ENCODE data around the gene EEF1AKMT3.
"Not testable (repeated sequence)": the region's sequence is repeated elsewhere in the genome, so short reads cannot be mapped to it uniquely, and the experiment has no call there.

EEF1AKMT3 gene

GRCh38 chr12:57815177-57816000 is 43.0 kb downstream of the EEF1AKMT3 start:
- no peak for DNase-seq (ENCODE audit: low read depth in 1 of 2, low spot score in 1 of 2)

- no peak for DNase-seq (ENCODE audit: low read depth in 1 of 2, low spot score in 1 of 2)
These were observed 43.8 kb downstream of the EEF1AKMT3 start for GRCh38 chr12:57816001-57816854.

GRCh38 chr12:57816855-57817151 is 44.4 kb downstream of the EEF1AKMT3 start:
- DNase-seq (ENCODE audit: low read depth in 1 of 2, low spot score in 1 of 2) = no peak

GRCh38 chr12:57817261-57817989 is 45.0 kb downstream of the EEF1AKMT3 start:
- DNase-seq (ENCODE audit: low read depth in 1 of 2, low spot score in 1 of 2) = no peak

GRCh38 chr12:57817990-57818331 is 45.5 kb downstream of the EEF1AKMT3 start:
- DNase-seq (ENCODE audit: low read depth in 1 of 2, low spot score in 1 of 2) = not testable (repeated sequence)

DNA sequence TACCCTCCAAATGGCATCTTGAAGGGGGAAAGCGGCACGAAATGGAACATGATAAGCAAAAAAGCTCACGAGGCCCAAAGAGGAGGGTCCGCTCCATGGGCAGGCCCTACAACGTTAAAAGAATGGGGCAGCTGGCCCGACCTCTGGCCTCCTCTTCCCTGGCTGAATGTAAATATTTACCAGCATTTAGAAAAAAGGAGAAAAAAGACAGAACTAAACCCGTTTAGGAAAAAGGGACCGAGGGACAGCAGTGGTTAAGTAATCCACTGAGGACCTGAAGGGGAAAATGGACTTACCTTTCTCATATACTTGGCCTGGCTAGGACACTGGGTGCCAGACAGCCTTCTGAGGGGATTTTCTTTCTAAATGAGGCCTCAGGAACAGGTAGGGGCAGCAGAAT is 47.7 kb downstream of the EEF1AKMT3 start:
- DNase-seq (ENCODE audit: low read depth in 1 of 2, low spot score in 1 of 2) = not testable (repeated sequence)

GRCh38 chr12:57821015-57821414 is 48.6 kb downstream of the EEF1AKMT3 start:
- DNase-seq (ENCODE audit: low read depth in 1 of 2, low spot score in 1 of 2) = not testable (repeated sequence)

- no peak for DNase-seq (ENCODE audit: low read depth in 1 of 2, low spot score in 1 of 2)
These were observed 49.2 kb downstream of the EEF1AKMT3 start for GRCh38 chr12:57821474-57822214.

DNA sequence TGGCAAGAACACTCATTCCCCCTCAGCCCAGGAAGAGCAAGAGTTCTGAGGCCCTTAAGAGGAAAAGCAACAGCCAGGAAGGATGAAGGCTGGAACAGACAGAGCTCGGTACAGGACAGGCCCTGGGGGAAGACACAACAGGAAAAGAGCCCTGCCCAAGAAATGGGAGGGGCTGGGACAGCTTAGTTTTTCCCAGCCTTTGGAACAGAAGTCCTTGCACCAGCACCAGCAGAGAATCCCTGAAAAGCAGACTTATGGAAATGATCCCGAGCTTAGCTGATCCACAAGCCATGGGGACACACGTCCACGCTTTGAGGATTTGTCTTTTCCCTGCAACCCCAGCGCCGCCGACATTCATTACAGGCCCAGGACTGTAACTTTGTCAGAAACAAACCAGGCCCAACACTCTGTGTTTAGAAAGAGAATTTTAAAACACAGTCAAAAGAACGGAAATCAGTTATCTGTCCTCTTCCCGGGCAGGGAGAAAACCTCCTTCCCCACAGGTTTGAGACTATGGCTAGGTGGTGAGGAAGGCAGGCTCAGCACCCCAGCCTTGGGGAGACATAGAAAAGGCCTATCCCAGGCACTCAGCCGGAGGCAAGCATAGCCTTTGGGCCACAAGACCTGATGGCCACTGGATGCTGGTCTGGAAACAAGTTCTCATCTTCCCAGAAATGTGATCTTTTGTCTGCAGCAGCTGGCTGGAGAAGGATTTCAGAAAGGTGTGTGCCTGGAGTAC is 50.1 kb downstream of the EEF1AKMT3 start:
- DNase-seq (ENCODE audit: low read depth in 1 of 2, low spot score in 1 of 2) = no peak

- no peak for DNase-seq (ENCODE audit: low read depth in 1 of 2, low spot score in 1 of 2)
These were observed 50.9 kb downstream of the EEF1AKMT3 start for GRCh38 chr12:57823131-57823907.

- DNase-seq (ENCODE audit: low read depth in 1 of 2, low spot score in 1 of 2) = no peak
These were observed 51.7 kb downstream of the EEF1AKMT3 start for GRCh38 chr12:57823908-57824640.

DNA sequence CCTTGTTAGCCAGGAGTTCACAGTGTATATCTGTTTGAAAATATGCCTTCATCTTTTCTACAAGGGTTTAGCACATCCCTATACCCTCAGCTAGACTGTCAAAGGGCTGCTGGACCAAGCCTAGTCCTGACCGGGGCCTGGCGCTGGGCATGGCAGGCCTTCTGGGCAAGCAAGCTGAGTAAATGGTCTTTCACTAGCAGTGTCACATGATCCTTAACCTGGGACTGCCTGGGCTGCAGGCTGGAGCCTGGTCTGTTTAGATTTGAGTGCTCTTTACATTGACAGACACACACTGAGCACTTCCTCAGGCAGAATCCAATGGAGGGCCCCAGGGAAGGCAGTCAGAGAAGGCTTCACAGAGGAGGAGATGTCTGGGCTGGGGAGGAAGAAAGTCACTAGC is 53.0 kb downstream of the EEF1AKMT3 start:
- DNase-seq (ENCODE audit: low read depth in 1 of 2, low spot score in 1 of 2) = no peak

DNA sequence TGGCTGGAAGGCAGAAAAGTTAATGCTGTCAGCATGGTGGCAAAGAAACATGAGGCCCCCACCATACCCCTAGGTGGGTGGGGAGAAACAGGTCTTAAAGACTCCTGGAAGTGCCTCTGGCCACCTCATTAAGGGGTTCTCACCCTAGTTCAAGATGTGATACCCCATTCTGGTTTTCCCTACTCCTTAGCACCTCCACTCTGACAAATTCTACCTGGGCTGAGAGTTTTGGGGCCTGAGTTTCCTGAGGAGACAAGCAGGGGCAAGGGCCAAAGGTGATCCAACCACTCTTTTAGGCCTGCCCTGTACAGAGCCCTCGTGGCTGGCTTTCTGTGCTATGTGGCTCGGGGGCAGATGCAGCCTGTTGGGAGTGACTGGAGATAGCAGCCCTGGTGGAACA is 54.0 kb downstream of the EEF1AKMT3 start:
- no peak for DNase-seq (ENCODE audit: low read depth in 1 of 2, low spot score in 1 of 2)

DNA sequence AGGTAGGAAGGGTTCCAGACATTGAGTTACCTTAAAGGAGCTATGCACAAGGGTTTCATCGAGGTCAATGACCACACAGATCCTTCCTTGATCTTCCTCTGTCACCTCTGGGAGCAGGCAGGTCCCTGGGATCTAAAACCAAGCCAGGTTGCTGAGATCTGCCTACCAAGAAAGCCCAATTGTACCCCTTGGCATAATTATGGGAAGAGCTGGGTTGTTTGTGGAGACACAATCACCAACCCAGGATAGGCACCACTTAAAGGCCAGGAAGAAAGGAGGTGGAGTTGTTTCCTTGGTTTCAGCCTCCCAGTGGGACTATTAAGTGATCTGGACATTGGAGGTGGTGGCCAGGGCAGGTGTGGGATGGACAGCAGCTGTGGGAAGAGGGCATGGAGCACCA is 54.6 kb downstream of the EEF1AKMT3 start:
- DNase-seq (ENCODE audit: low read depth in 1 of 2, low spot score in 1 of 2) = no peak

- DNase-seq (ENCODE audit: low read depth in 1 of 2, low spot score in 1 of 2) = no peak
These were observed 56.8 kb downstream of the EEF1AKMT3 start for GRCh38 chr12:57829025-57829777.

DNA sequence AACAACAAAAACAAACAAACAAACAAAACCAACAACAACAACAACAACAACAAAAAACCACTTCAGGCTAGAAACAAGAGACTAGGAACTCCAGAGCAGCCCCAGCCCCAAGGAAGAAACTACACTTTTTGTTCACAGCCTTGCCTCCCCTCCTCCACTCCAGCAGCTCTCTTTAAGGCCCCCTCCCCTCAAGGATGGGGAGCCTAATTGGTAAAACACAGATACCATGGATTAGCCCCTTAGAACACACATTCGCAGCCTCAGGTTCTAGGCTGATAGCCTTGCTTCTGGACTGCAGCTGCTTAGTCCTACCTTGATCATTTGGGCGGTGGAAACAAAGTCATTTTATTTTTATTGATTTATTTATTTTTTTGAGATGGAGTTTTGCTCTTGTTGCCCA is 58.0 kb downstream of the EEF1AKMT3 start:
- DNase-seq (ENCODE audit: low read depth in 1 of 2, low spot score in 1 of 2) = no peak
